CD8-positive, alpha-beta memory T cell (primary cell): ENCODE measurements around the gene SRBD1. TPM values are rescaled to one million over a fixed set of nuclear protein-coding genes. Genes with fewer than 3 reads are reported as not detected.

Experiments
- CTCF ChIA-PET: fragments of 350-600 bp; sonication (Branson Sonifier 250); formaldehyde crosslinking; loops from one replicate; lab custom pipeline; 2021; ENCODE audit warnings: antibody characterized with exemption; lab: Charles Lee
- POLR2A ChIA-PET: fragments of 350-600 bp; sonication (Branson Sonifier 250); formaldehyde crosslinking; loops from one replicate; lab custom pipeline; 2021; ENCODE audit warnings: antibody characterized with exemption; lab: Charles Lee
- DNase-seq, 5 donors: peaks; one replicate each; pipeline versions ENCODE4 v3.0.0 to v3.0.0-alpha.2; 2020 to 2022; ENCODE audit warnings: mixed read lengths in 1 of 5
- H3K27ac ChIP-seq: one replicate; pipeline ENCODE4 v1.7.0; 2013; ENCODE audit warnings: low read depth, mild to moderate bottlenecking, low read length, moderate library complexity
- H3K27me3 ChIP-seq: 2 replicates; pipeline ENCODE4 v1.7.0; 2013; ENCODE audit warnings: low read length, mild to moderate bottlenecking; ENCODE audit not compliant: insufficient read depth, poor library complexity, severe bottlenecking
- H3K36me3 ChIP-seq: 2 replicates; pipeline ENCODE4 v1.7.0; 2013; ENCODE audit warnings: mild to moderate bottlenecking, low read length, moderate library complexity; ENCODE audit not compliant: insufficient read depth
- H3K4me1 ChIP-seq: 2 replicates; pipeline ENCODE4 v1.7.0; 2013; ENCODE audit warnings: mild to moderate bottlenecking, low read length, moderate library complexity; ENCODE audit not compliant: insufficient read depth
- H3K4me3 ChIP-seq: 2 replicates; pipeline ENCODE4 v1.7.0; 2013; ENCODE audit warnings: mild to moderate bottlenecking, low read length
- H3K9me3 ChIP-seq: 2 replicates; pipeline ENCODE4 v1.7.0; 2013; ENCODE audit warnings: mild to moderate bottlenecking, low read length
- H3K27ac Mint-ChIP-seq, 8 donors: one replicate each; pipeline ENCODE4 v1.8.0; 2020 to 2021; ENCODE audit warnings: mixed read lengths in 8 of 8, mild to moderate bottlenecking in 6 of 8, inconsistent platforms in 3 of 8, moderate library complexity in 3 of 8
- H3K27me3 Mint-ChIP-seq, 2 donors: one replicate each; pipeline ENCODE4 v1.8.0; 2020 to 2021; ENCODE audit warnings: mixed read lengths in 2 of 2, mild to moderate bottlenecking in 1 of 2, moderate library complexity in 1 of 2
- H3K36me3 Mint-ChIP-seq, 3 donors: one replicate each; pipeline ENCODE4 v1.8.0; 2020 to 2021; ENCODE audit warnings: mixed read lengths in 3 of 3, inconsistent platforms in 1 of 3, mild to moderate bottlenecking in 1 of 3
- H3K4me1 Mint-ChIP-seq, 3 donors: one replicate each; pipeline ENCODE4 v1.8.0; 2020 to 2021; ENCODE audit warnings: mixed read lengths in 3 of 3, inconsistent platforms in 1 of 3, mild to moderate bottlenecking in 1 of 3
- H3K4me3 Mint-ChIP-seq, 7 donors: one replicate each; pipeline ENCODE4 v1.8.0; 2020 to 2021; ENCODE audit warnings: mixed read lengths in 7 of 7, mild to moderate bottlenecking in 6 of 7, moderate library complexity in 4 of 7, inconsistent platforms in 2 of 7
- H3K9me3 Mint-ChIP-seq, 5 donors: one replicate each; pipeline ENCODE4 v1.8.0; 2020 to 2022; ENCODE audit warnings: mixed read lengths in 5 of 5, mild to moderate bottlenecking in 3 of 5, moderate library complexity in 2 of 5, inconsistent platforms in 1 of 5
- polyA plus RNA-seq: library from polyadenylated mRNA; unstranded; fragments of 300-500 nt; fragmentation: Illumina TruSeq; gene quantifications from one replicate; pipeline ENCODE4 v1.2.3, GENCODE V29; 2021
- total RNA-seq, 2 experiments: library from RNA; stranded (reverse); gene quantifications; one replicate each; pipeline ENCODE4 v1.2.3, GENCODE V29; 2021

Gene SRBD1
- total and polyA plus RNA-seq, 3 experiments from 2014 or later = 12.7 to 18.9 (median 18.1) TPM

DNA sequence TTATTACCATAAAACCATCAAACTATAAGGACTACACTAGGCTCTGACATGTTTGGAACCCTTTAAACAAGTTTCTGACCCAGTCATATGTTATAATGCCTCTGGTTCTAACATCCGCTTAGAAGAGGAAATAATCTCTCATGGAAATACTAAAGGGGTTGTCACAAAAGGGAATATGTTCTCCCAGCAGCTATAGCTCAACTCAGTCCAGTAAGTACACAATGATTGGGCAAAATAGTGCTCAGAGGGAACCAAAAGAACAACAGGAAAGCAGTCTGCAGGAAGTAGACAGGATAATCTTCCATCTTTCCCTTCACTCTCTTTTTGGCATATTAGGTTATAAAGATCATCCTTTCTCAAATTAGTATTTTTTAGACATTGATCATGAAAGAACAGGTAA, 4.3 kb downstream of the SRBD1 start:
- H3K27me3 ChIP-seq = no peaks in the 10 kb centered on the region
- CTCF ChIA-PET = interaction anchor here (1.3 kb wide), 1 partner anchor 39 kb away, joined by 3 read pairs; no protein-coding TSS in a partner anchor
- no peak overlapping the region for H3K27ac ChIP-seq
- Mint-ChIP-seq H3K27me3 (no peaks in the 10 kb centered on the region), H3K27ac (no peak overlapping the region), H3K4me1 (peaks cover 17 to 37% (median 34%) of the 10 kb centered on the region in 3 donors), H3K36me3 (peaks cover 0 to 38% (median 14%) of the 10 kb centered on the region in 3 donors), H3K4me3 (no peak overlapping the region), H3K9me3 (no peaks in the 10 kb centered on the region)
- H3K4me1 ChIP-seq = peaks cover 14% of the 10 kb centered on the region
- no peaks in the 10 kb centered on the region for H3K9me3 ChIP-seq
- POLR2A ChIA-PET = no interaction called here
- DNase-seq = no peak
- no peak overlapping the region for H3K4me3 ChIP-seq
- H3K36me3 ChIP-seq = no peaks in the 10 kb centered on the region

DNA sequence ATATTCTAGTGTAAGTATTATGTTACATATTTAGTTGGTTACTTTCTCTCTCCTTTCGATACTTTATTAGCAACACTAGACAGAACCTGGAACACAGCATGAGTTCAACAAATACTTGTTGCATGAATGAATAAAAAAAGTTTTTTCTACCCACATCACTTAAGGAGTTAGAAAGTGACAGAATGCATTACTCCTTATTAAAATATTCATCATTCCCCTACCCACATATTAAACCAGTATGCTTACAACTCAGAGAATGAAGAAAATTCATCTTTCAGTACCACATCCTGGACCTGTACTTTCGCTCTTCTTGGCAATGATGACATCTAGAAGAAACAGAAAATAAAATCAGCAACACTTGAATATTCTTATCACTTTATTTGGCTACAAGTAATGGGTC, 6.0 kb downstream of the SRBD1 start:
- no peak overlapping the region for H3K27ac Mint-ChIP-seq

DNA sequence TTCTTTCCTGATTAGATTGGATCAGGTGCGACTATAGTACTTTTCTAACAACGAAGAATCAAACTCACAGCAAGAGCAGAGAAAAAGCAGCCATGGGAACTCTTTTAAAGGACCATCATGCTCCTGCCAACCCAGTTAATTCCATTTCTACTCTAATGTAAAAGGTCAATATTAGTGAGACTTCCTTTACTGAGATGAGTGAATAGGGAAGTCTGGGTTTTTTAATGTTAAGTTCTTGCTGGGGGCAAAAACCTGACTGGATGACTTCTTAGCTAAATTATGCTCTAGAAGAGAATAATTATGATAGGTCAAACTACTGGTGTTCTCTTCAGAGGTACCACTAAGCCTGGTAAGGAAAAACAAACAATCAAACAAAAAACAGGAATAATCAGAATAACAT, 8.4 kb downstream of the SRBD1 start:
- no peaks in the 10 kb centered on the region for H3K4me1 ChIP-seq
- Mint-ChIP-seq H3K9me3 (no peaks in the 10 kb centered on the region), H3K4me3 (no peak overlapping the region), H3K36me3 (peaks cover 10 to 67% (median 37%) of the 10 kb centered on the region in 3 donors), H3K27me3 (no peaks in the 10 kb centered on the region), H3K27ac (peak overlapping the region in 1 of 8 donors; percentile 26), H3K4me1 (peaks cover 5 to 13% (median 11%) of the 10 kb centered on the region in 3 donors)
- no peaks in the 10 kb centered on the region for H3K9me3 ChIP-seq
- H3K27ac ChIP-seq = no peak overlapping the region
- peaks cover 22% of the 10 kb centered on the region for H3K36me3 ChIP-seq
- H3K4me3 ChIP-seq = no peak overlapping the region
- ChIA-PET POLR2A (no interaction called here), CTCF (no interaction called here)
- DNase-seq = no peak
- no peaks in the 10 kb centered on the region for H3K27me3 ChIP-seq

More for the DNA sequence above, 6.0 kb downstream of the SRBD1 start:
- ChIA-PET POLR2A (no interaction called here), CTCF (no interaction called here)
- Histone ChIP-seq H3K4me1 (peaks cover 10% of the 10 kb centered on the region), H3K27ac (no peak overlapping the region), H3K27me3 (no peaks in the 10 kb centered on the region), H3K4me3 (no peak overlapping the region), H3K9me3 (no peaks in the 10 kb centered on the region), H3K36me3 (peaks cover 12% of the 10 kb centered on the region)
- H3K4me1 Mint-ChIP-seq = peaks cover 14 to 22% (median 22%) of the 10 kb centered on the region in 3 donors
- no peaks in the 10 kb centered on the region for H3K9me3 Mint-ChIP-seq
- no peaks in the 10 kb centered on the region for H3K27me3 Mint-ChIP-seq
- H3K36me3 Mint-ChIP-seq = peaks cover 3 to 43% (median 21%) of the 10 kb centered on the region in 3 donors
- DNase-seq = no peak
- no peak overlapping the region for H3K4me3 Mint-ChIP-seq

DNA sequence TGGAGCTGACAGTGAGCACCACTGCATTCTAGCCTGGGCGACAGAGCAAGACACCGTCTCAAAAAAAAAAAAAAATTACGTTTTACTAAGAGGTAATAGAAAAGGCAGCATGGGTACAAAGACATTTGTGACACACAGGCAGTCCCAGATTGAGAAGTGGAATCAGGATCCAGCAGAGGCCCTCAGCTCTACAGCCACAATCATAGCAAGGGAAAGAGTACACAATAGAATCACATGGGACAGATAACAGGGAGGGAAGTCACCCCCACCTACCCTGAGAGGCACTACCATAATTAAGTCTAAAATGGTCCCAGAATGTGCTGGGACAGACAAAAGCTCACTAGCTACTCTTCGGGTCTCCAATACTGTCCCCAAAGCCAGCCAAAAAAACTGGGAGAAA, 12.5 kb downstream of the SRBD1 start:
- ChIA-PET POLR2A (no interaction called here), CTCF (no interaction called here)
- H3K27me3 Mint-ChIP-seq = no peaks in the 10 kb centered on the region
- H3K27me3 ChIP-seq = no peaks in the 10 kb centered on the region
- no peaks in the 10 kb centered on the region for H3K9me3 ChIP-seq
- H3K4me3 ChIP-seq = no peak overlapping the region
- H3K4me3 Mint-ChIP-seq = no peak overlapping the region
- H3K9me3 Mint-ChIP-seq = no peaks in the 10 kb centered on the region
- DNase-seq = no peak
- H3K4me1 Mint-ChIP-seq = peaks cover 7 to 27% (median 18%) of the 10 kb centered on the region in 3 donors
- H3K4me1 ChIP-seq = no peaks in the 10 kb centered on the region
- no peak overlapping the region for H3K27ac Mint-ChIP-seq
- peaks cover 10 to 79% (median 48%) of the 10 kb centered on the region in 3 donors for H3K36me3 Mint-ChIP-seq
- H3K36me3 ChIP-seq = peaks cover 30% of the 10 kb centered on the region
- H3K27ac ChIP-seq = no peak overlapping the region

DNA sequence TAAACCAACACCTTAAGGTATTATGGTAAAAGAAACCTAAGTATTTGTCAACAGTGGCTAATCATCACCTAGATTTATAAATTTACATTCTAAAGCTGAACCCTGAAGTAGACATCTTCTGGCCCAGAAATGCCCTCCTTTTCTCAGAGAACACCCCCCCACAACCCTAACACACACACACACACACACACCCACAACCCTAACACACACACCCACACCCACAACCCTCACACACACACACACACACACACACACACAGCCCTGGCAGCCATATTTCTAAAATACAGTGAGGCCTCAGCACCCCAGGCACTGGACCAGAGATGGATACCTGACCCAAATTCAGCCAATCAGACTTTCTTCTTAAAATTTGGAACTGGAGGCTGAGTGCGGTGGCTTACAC, 14.3 kb downstream of the SRBD1 start:
- H3K27me3 ChIP-seq = no peaks in the 10 kb centered on the region
- Mint-ChIP-seq H3K36me3 (peaks cover 13 to 72% (median 47%) of the 10 kb centered on the region in 3 donors), H3K27ac (peak overlapping the region in 2 of 8 donors; percentile 0 to 14), H3K4me3 (no peak overlapping the region), H3K9me3 (no peaks in the 10 kb centered on the region), H3K27me3 (no peaks in the 10 kb centered on the region), H3K4me1 (peaks cover 7 to 21% (median 12%) of the 10 kb centered on the region in 3 donors)
- peaks cover 35% of the 10 kb centered on the region for H3K36me3 ChIP-seq
- H3K4me1 ChIP-seq = no peaks in the 10 kb centered on the region
- H3K27ac ChIP-seq = no peak overlapping the region
- ChIA-PET CTCF (interaction anchor here (1.2 kb wide), 1 partner anchor 182 kb away, joined by 3 read pairs; no protein-coding TSS in a partner anchor), POLR2A (no interaction called here)
- no peaks in the 10 kb centered on the region for H3K9me3 ChIP-seq
- no peak for DNase-seq
- no peak overlapping the region for H3K4me3 ChIP-seq

DNA sequence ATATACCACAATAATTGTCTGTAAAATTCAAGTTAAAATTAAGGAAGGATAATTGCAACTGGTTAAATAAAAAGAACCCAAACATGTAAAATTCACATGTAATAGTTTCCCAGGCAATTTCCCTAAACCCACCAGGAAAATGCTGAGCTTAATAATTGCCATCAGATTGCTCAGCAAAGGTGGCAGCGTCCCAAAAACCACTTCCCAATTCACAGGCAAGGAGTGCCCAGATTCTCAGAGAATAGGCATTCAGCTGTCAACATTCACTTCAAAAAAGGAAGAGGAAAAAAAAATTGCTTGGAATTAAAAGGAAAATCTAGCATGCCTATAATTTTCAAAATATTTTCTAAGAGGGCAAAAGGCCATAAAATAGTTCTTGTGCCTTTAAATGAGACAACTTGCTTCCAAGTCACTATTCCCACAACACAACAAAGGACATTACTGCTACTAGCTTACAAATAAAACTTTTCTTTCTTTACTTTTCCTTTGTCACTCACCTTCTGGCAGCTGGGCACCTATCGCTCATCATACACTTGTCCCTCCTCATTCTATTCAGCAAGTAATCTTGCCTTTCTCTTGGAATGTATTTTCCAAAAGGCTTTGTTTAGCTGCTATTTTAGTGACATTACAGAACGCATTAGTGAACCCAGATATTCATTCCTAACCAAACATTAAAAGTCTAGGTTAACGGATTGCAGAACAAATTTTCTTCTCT, 15.2 kb downstream of the SRBD1 start:
- H3K4me1 ChIP-seq = no peaks in the 10 kb centered on the region
- peak overlapping the region in 1 of 8 donors; percentile 25 for H3K27ac Mint-ChIP-seq
- H3K4me3 Mint-ChIP-seq = no peak overlapping the region
- CTCF ChIA-PET = interaction anchor here (1.2 kb wide), 1 partner anchor 183 kb away, joined by 3 read pairs; no protein-coding TSS in a partner anchor
- no peaks in the 10 kb centered on the region for H3K9me3 ChIP-seq
- no peaks in the 10 kb centered on the region for H3K27me3 ChIP-seq
- H3K27ac ChIP-seq = no peak overlapping the region
- H3K36me3 Mint-ChIP-seq = peaks cover 10 to 68% (median 42%) of the 10 kb centered on the region in 3 donors
- no peak overlapping the region for H3K4me3 ChIP-seq
- peaks cover 30% of the 10 kb centered on the region for H3K36me3 ChIP-seq
- H3K9me3 Mint-ChIP-seq = no peaks in the 10 kb centered on the region
- no peak for DNase-seq
- no peaks in the 10 kb centered on the region for H3K27me3 Mint-ChIP-seq
- POLR2A ChIA-PET = no interaction called here
- peaks cover 8 to 21% (median 16%) of the 10 kb centered on the region in 3 donors for H3K4me1 Mint-ChIP-seq

DNA sequence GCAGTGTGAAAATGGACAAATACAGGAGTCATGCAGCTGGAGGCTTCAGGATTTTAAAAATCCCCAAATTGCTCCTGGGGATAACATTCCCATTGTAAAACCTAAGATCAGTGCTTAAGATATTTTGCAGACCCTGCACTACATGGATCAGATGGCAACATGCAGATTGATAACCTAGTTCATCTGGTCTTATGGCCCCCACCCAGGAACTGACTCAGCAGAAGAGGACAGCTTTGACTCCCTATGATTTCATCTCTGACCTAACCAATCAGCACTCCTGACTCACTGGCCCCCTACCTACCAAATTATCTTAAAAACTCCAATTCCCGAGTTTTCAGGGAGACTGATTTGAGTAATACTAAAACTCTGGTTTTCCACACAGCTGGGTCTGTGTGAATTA, 20.0 kb downstream of the SRBD1 start:
- DNase-seq = no peak
- Histone ChIP-seq H3K36me3 (peaks cover 8% of the 10 kb centered on the region), H3K27ac (no peak overlapping the region), H3K4me1 (no peaks in the 10 kb centered on the region), H3K4me3 (no peak overlapping the region), H3K9me3 (no peaks in the 10 kb centered on the region), H3K27me3 (no peaks in the 10 kb centered on the region)
- peaks cover 26 to 42% (median 40%) of the 10 kb centered on the region in 3 donors for H3K4me1 Mint-ChIP-seq
- no peak overlapping the region for H3K4me3 Mint-ChIP-seq
- CTCF ChIA-PET = no interaction called here
- peak overlapping the region in 1 of 8 donors; percentile 59 for H3K27ac Mint-ChIP-seq
- H3K36me3 Mint-ChIP-seq = peaks cover 7 to 33% (median 16%) of the 10 kb centered on the region in 3 donors
- H3K27me3 Mint-ChIP-seq = no peaks in the 10 kb centered on the region
- POLR2A ChIA-PET = no interaction called here
- H3K9me3 Mint-ChIP-seq = no peaks in the 10 kb centered on the region

DNA sequence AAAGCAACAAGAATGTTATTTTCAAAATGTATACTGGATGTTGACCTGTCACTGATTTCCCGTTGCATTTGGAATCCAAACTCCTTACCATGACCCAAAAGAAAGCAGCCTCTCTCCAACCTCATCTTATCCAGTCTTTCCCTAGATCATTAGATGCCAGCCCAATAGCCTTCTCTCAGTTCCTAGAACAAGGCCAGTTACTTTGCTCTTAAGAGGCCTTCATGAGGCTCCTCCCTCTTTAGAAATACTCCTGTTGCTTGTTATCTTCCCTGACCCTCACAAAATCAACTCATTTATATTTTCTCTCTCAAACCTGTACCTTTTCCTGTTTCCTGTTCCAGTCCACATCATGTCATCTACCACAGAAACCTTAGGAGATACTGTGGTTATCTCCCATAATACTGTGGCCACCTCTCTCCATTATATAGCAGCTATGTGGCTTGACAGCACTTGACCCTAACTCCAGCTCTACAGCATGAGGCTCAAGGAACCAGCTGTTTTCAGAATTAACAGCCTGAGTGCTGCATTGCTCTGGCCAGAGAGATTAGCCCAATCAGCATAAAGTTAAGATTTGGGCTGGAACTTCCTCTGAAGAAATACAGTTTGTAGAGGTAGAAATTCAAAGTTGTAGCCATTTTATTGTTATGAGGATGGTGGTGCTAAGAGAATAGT, 22.8 kb downstream of the SRBD1 start:
- Mint-ChIP-seq H3K27ac (peak overlapping the region in 6 of 8 donors; percentile 18 to 83 (median 58)), H3K4me1 (peaks cover 26 to 36% (median 29%) of the 10 kb centered on the region in 3 donors), H3K4me3 (no peak overlapping the region), H3K36me3 (peaks cover 7 to 17% (median 11%) of the 10 kb centered on the region in 3 donors), H3K9me3 (no peaks in the 10 kb centered on the region), H3K27me3 (no peaks in the 10 kb centered on the region)
- DNase-seq = no peak
- ChIA-PET CTCF (interaction anchor here (1.7 kb wide), 1 partner anchor 190 kb away, joined by 4 read pairs; no protein-coding TSS in a partner anchor), POLR2A (no interaction called here)
- no peaks in the 10 kb centered on the region for H3K27me3 ChIP-seq
- peaks cover 2% of the 10 kb centered on the region for H3K36me3 ChIP-seq
- H3K27ac ChIP-seq = no peak overlapping the region
- no peak overlapping the region for H3K4me3 ChIP-seq
- no peaks in the 10 kb centered on the region for H3K4me1 ChIP-seq
- H3K9me3 ChIP-seq = no peaks in the 10 kb centered on the region
